ENCODE data around the gene PERM1.

The PERM1 gene

DNA sequence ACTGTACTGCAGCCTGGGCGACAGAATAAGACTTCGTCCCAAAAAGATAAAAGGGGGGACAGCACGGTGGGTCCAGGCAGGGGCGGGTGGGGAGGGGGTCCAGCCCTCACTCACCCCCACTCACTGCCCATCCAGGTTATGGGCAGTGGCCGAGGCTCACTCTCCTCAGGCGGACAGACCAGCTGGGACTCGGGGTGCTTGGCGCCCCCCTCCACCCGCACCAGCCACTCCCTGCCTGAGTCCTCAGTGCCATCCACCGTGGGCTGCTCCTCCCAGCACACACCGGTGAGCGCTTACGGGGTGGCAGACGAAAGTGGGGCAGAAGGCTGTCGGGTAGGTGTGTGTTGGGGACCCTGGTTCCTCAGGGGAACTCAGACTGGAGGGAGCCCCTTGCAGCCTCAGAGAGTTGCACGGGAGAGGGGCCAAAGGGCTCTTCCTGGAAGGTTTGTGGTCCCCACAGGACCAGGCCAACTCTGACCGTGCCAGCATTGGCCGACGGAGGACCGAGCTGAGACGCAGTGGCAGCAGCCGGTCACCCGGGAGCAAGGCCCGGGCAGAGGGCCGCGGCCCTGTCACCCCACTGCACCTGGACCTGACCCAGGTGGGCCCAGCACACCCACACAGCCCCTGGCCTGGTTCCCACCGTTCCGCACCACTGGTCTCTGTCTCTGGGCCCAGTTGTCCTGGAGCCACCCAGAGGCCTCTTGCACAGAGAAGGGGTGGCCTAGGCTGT is 9.0 kb downstream of the PERM1 start:
- no peaks in the 10 kb centered on the region for H3K36me3 ChIP-seq (ENCODE audit: control insufficient read depth in 1 of 2, insufficient read depth in 2 of 2, low read length in 2 of 2)
- peaks cover 24 to 25% of the 10 kb centered on the region in 2 donors for H3K27me3 ChIP-seq (ENCODE audit: control insufficient read depth in 1 of 2, insufficient read depth in 2 of 2, low read length in 2 of 2)
- H3K9me3 ChIP-seq (ENCODE audit: control insufficient read depth in 1 of 2, low read length in 2 of 2), result no peaks in the 10 kb centered on the region
- no peak overlapping the region for H3K4me3 ChIP-seq (ENCODE audit: low read depth in 1 of 2, low read length in 2 of 2)
- H3K4me1 ChIP-seq (ENCODE audit: control insufficient read depth in 1 of 2, insufficient read depth in 2 of 2, low read length in 2 of 2), result peaks cover 0 to 4% of the 10 kb centered on the region in 2 donors
- H3K27ac ChIP-seq (ENCODE audit: low read depth, low read length), result no peak overlapping the region
- no peak overlapping the region for H3K9ac ChIP-seq (ENCODE audit: low read depth in 1 of 2, low read length in 2 of 2)

DNA sequence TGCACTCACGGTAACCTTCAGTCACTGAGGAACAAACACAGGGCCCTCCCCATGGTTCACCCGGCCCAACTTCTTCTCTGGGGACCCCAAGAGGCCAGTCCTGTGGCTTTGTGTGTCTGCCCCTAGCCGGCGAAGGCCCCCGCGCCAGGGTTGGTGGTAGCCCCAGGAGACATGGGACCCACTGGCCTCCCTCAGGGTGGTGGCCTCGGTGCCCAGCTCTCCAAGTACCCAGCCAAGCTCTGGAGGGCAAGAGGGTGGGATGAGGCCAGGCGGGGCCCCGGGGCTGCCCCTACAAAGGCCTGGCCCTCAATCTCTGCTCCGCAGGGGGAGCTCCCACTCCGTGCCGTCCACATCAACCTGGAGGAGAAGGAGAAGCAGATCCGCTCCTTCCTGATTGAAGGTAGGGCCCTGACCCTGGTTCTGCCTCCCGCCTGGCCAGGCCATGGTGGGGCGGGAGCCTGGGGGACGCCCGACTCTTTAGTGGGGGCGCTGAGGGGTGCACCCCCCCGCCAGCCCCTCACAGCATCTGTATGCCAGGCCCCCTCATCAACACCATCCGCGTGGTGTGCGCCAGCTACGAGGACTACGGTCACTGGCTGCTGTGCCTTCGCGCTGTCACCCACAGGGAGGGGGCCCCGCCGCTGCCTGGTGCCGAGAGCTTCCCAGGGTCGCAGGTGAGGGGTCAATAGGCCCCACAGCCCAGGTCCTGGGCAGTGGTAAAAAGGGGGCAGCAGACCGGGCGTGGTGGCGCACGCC is 10.0 kb downstream of the PERM1 start:
- H3K4me3 ChIP-seq (ENCODE audit: low read depth in 1 of 2, low read length in 2 of 2), result no peak overlapping the region
- H3K27me3 ChIP-seq (ENCODE audit: control insufficient read depth in 1 of 2, insufficient read depth in 2 of 2, low read length in 2 of 2), result peaks cover 27 to 33% of the 10 kb centered on the region in 2 donors
- no peak overlapping the region for H3K9ac ChIP-seq (ENCODE audit: low read depth in 1 of 2, low read length in 2 of 2)
- H3K36me3 ChIP-seq (ENCODE audit: control insufficient read depth in 1 of 2, insufficient read depth in 2 of 2, low read length in 2 of 2), result no peaks in the 10 kb centered on the region
- no peak overlapping the region for H3K27ac ChIP-seq (ENCODE audit: low read depth, low read length)
- H3K9me3 ChIP-seq (ENCODE audit: control insufficient read depth in 1 of 2, low read length in 2 of 2), result no peaks in the 10 kb centered on the region
- H3K4me1 ChIP-seq (ENCODE audit: control insufficient read depth in 1 of 2, insufficient read depth in 2 of 2, low read length in 2 of 2), result peaks cover 0 to 10% of the 10 kb centered on the region in 2 donors

DNA sequence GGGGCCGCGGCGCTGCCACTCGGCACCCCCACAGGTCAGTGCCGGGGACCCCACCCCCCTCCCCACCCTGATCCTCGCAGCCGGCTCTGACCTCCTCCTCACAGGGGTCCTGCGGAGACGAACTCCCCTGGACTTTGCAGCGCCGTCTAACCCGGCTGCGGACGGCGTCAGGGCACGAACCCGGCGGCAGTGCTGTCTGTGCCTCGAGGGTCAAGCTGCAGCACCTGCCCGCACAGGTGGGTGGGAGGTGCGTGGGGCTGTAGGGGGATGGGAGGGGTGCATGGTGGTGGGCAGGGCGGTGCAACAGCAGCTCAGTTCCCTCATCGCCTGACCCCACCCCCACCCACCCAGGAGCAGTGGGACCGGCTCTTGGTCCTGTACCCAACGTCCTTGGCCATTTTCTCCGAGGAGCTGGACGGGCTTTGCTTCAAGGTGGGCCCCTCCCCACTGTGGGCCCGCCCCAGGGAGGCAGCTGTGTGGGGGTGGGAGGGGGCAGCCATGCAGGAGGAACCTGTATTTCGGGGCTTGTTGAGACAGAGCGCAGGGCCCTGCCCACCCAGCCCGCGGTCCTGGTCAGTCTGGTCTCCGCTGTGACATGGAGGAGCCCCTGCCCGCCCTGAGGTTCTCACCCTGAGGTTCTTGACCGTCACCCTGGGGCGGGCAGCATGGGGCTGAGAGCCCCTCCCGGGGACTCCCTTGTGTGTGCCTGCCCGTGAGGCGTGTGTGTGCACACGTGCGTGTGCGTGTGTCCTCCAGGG is 10.7 kb downstream of the PERM1 start:
- Histone ChIP-seq H3K36me3 (ENCODE audit: control insufficient read depth in 1 of 2, insufficient read depth in 2 of 2, low read length in 2 of 2) (no peaks in the 10 kb centered on the region), H3K4me3 (ENCODE audit: low read depth in 1 of 2, low read length in 2 of 2) (no peak overlapping the region), H3K27ac (ENCODE audit: low read depth, low read length) (no peak overlapping the region), H3K4me1 (ENCODE audit: control insufficient read depth in 1 of 2, insufficient read depth in 2 of 2, low read length in 2 of 2) (peaks cover 4 to 12% of the 10 kb centered on the region in 2 donors), H3K9ac (ENCODE audit: low read depth in 1 of 2, low read length in 2 of 2) (no peak overlapping the region), H3K27me3 (ENCODE audit: control insufficient read depth in 1 of 2, insufficient read depth in 2 of 2, low read length in 2 of 2) (peaks cover 27 to 33% of the 10 kb centered on the region in 2 donors), H3K9me3 (ENCODE audit: control insufficient read depth in 1 of 2, low read length in 2 of 2) (no peaks in the 10 kb centered on the region)

- Histone ChIP-seq H3K27me3 (ENCODE audit: control insufficient read depth in 1 of 2, insufficient read depth in 2 of 2, low read length in 2 of 2) (peaks cover 27 to 33% of the 10 kb centered on the region in 2 donors), H3K36me3 (ENCODE audit: control insufficient read depth in 1 of 2, insufficient read depth in 2 of 2, low read length in 2 of 2) (no peaks in the 10 kb centered on the region), H3K4me3 (ENCODE audit: low read depth in 1 of 2, low read length in 2 of 2) (no peak overlapping the region), H3K9me3 (ENCODE audit: control insufficient read depth in 1 of 2, low read length in 2 of 2) (no peaks in the 10 kb centered on the region), H3K27ac (ENCODE audit: low read depth, low read length) (no peak overlapping the region), H3K4me1 (ENCODE audit: control insufficient read depth in 1 of 2, insufficient read depth in 2 of 2, low read length in 2 of 2) (peaks cover 7 to 17% of the 10 kb centered on the region in 2 donors), H3K9ac (ENCODE audit: low read depth in 1 of 2, low read length in 2 of 2) (no peak overlapping the region)
Measured at GRCh38 chr1:970242-970972, 11.5 kb downstream of the PERM1 start.

GRCh38 chr1:969260-969855 is 12.5 kb downstream of the PERM1 start:
- Histone ChIP-seq H3K9me3 (ENCODE audit: control insufficient read depth in 1 of 2, low read length in 2 of 2) (no peaks in the 10 kb centered on the region), H3K4me1 (ENCODE audit: control insufficient read depth in 1 of 2, insufficient read depth in 2 of 2, low read length in 2 of 2) (peaks cover 7 to 17% of the 10 kb centered on the region in 2 donors), H3K4me3 (ENCODE audit: low read depth in 1 of 2, low read length in 2 of 2) (no peak overlapping the region), H3K36me3 (ENCODE audit: control insufficient read depth in 1 of 2, insufficient read depth in 2 of 2, low read length in 2 of 2) (no peaks in the 10 kb centered on the region), H3K27me3 (ENCODE audit: control insufficient read depth in 1 of 2, insufficient read depth in 2 of 2, low read length in 2 of 2) (peaks cover 27 to 33% of the 10 kb centered on the region in 2 donors), H3K9ac (ENCODE audit: low read depth in 1 of 2, low read length in 2 of 2) (no peak overlapping the region), H3K27ac (ENCODE audit: low read depth, low read length) (no peak overlapping the region)

DNA sequence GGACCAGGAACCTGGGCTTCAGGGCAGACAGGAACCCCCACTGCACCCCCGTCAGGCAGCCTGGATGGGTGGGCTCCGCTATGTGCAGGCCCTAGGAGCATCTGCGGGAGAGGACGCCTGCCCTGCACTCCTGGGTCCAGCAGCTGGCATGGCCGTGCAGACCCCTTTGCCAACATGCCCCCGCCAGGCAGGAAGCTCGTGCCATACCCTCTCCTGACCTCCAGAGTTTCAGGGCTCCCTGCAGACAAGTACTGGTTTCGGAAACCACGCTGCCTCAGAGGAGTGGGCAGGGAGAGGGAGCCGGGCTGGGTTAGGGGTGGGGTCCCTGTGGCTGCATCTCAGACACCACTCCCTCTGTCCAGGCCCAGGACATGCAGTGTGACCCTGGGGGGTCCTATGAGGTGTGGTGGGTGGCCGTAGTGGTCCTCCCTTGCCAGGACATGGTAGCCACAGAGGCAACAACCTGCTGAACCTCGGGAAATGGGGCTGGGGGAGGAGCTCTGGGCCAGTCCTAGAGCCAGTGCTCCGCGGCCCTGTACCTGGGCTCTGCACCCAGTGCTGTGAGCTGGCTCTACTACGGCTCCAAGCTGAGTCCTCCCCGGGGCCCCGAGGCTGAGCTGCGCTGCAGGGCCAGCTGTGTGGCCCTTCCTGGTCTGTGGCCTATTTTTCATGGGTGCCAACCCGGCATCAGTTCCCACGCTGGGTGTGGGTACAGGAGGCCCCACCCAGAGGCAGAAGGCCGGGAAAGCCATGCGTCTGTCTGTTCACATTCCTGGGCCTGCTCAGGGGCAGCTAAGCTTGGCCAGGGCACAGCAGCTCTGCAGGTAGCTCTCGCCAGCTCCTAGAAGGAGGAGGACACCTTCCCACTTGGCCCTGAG is 14.2 kb downstream of the PERM1 start:
- Histone ChIP-seq H3K4me1 (ENCODE audit: control insufficient read depth in 1 of 2, insufficient read depth in 2 of 2, low read length in 2 of 2) (peaks cover 7 to 17% of the 10 kb centered on the region in 2 donors), H3K4me3 (ENCODE audit: low read depth in 1 of 2, low read length in 2 of 2) (no peak overlapping the region), H3K36me3 (ENCODE audit: control insufficient read depth in 1 of 2, insufficient read depth in 2 of 2, low read length in 2 of 2) (no peaks in the 10 kb centered on the region), H3K27ac (ENCODE audit: low read depth, low read length) (no peak overlapping the region), H3K9ac (ENCODE audit: low read depth in 1 of 2, low read length in 2 of 2) (no peak overlapping the region), H3K27me3 (ENCODE audit: control insufficient read depth in 1 of 2, insufficient read depth in 2 of 2, low read length in 2 of 2) (peaks cover 27 to 33% of the 10 kb centered on the region in 2 donors), H3K9me3 (ENCODE audit: control insufficient read depth in 1 of 2, low read length in 2 of 2) (no peaks in the 10 kb centered on the region)

GRCh38 chr1:966704-967300 is 15.1 kb downstream of the PERM1 start:
- no peaks in the 10 kb centered on the region for H3K9me3 ChIP-seq (ENCODE audit: control insufficient read depth in 1 of 2, low read length in 2 of 2)
- H3K27ac ChIP-seq (ENCODE audit: low read depth, low read length), result peak overlapping the region; percentile 73
- H3K4me3 ChIP-seq (ENCODE audit: low read depth in 1 of 2, low read length in 2 of 2), result peak overlapping the region; percentile 68 to 71
- H3K4me1 ChIP-seq (ENCODE audit: control insufficient read depth in 1 of 2, insufficient read depth in 2 of 2, low read length in 2 of 2), result peaks cover 7 to 17% of the 10 kb centered on the region in 2 donors
- H3K36me3 ChIP-seq (ENCODE audit: control insufficient read depth in 1 of 2, insufficient read depth in 2 of 2, low read length in 2 of 2), result no peaks in the 10 kb centered on the region
- H3K9ac ChIP-seq (ENCODE audit: low read depth in 1 of 2, low read length in 2 of 2), result peak overlapping the region; percentile 52 to 65
- H3K27me3 ChIP-seq (ENCODE audit: control insufficient read depth in 1 of 2, insufficient read depth in 2 of 2, low read length in 2 of 2), result peaks cover 26 to 28% of the 10 kb centered on the region in 2 donors

DNA sequence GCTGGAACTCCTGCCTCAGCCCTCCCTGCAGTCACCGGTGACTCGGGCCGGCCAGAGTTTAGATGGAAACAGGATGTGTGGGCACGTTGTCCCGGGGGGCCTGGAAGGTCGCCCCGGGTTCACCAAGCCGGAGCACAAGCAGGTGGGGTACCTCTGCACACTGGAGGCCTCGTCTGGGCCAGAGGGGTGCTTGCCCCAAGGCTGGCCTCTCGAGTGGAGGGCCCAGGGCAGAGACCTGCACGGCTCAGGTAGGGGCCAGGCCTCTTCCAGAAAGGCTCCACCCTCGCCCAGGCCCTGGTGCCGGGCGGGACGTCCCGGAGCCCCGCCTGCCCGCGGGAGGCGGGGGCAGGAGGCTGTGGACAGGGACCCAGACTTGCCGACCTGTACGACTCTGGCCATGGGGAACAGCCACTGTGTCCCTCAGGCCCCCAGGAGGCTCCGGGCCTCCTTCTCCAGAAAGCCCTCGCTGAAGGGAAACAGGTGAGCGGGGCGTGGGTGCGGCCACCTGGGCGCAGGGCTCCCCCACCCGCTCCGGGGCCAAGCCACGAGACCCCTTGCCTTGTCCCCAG is 15.7 kb downstream of the PERM1 start, which contains the start of gene PLEKHN1:
TSS of gene PLEKHN1 (plus strand) at position 348 of the 569 bp plus-strand sequence. CDS start at position 398, 50 bp downstream.
- no peaks in the 10 kb centered on the region for H3K36me3 ChIP-seq (ENCODE audit: control insufficient read depth in 1 of 2, insufficient read depth in 2 of 2, low read length in 2 of 2)
- peak within 1 kb of the TSS; percentile 68 to 71 for H3K4me3 ChIP-seq (ENCODE audit: low read depth in 1 of 2, low read length in 2 of 2)
- H3K4me1 ChIP-seq (ENCODE audit: control insufficient read depth in 1 of 2, insufficient read depth in 2 of 2, low read length in 2 of 2), result peaks cover 7 to 22% of the 10 kb centered on the region in 2 donors
- no peaks in the 10 kb centered on the region for H3K9me3 ChIP-seq (ENCODE audit: control insufficient read depth in 1 of 2, low read length in 2 of 2)
- peak within 1 kb of the TSS; percentile 73 for H3K27ac ChIP-seq (ENCODE audit: low read depth, low read length)
- H3K9ac ChIP-seq (ENCODE audit: low read depth in 1 of 2, low read length in 2 of 2), result peak within 1 kb of the TSS; percentile 52 to 65
- peaks cover 20 to 22% of the 10 kb centered on the region in 2 donors for H3K27me3 ChIP-seq (ENCODE audit: control insufficient read depth in 1 of 2, insufficient read depth in 2 of 2, low read length in 2 of 2)
